ENCODE measurements around the gene TMED6. TPM values are rescaled to one million over a fixed set of nuclear protein-coding genes. Genes with fewer than 3 reads are reported as not detected.
"Not testable (repeated sequence)": the region's sequence is repeated elsewhere in the genome, so short reads cannot be mapped to it uniquely, and the experiment has no call there.

Gene TMED6
- total and polyA plus RNA-seq, 4 donors, result 0.24 to 0.95 (median 0.49) TPM

GRCh38 chr16:69366431-69366830 is 14.8 kb upstream of the TMED6 start:
- peaks cover 37 to 47% (median 44%) of the 10 kb centered on the region in 4 donors for H3K36me3 ChIP-seq (ENCODE audit: control insufficient read depth in 4 of 4, insufficient read depth in 4 of 4, low read length in 4 of 4)
- no peaks in the 10 kb centered on the region for H3K27me3 ChIP-seq (ENCODE audit: control insufficient read depth in 3 of 3, insufficient read depth in 3 of 3, low read length in 2 of 3)
- H3K9ac ChIP-seq (ENCODE audit: insufficient read depth in 1 of 2, low read length in 2 of 2), result no peak overlapping the region
- H3K27ac ChIP-seq (ENCODE audit: low read depth in 1 of 2, low read length in 1 of 2), result no peak overlapping the region
- TF ChIP-seq CTCF (IDR thresholded peaks at IDR 0.05; ENCODE audit: control extremely low read depth, extremely low read depth), result no peak
- peaks cover 0 to 3% (median 0%) of the 10 kb centered on the region in 5 donors for H3K4me1 ChIP-seq (ENCODE audit: control insufficient read depth in 5 of 5, insufficient read depth in 5 of 5, low read length in 5 of 5)
- ATAC-seq (ENCODE audit: insufficient read depth, low FRiP score) (no peak), DNase-seq (no peak)
- H3K4me3 ChIP-seq, result no peak overlapping the region
- H3K9me3 ChIP-seq (ENCODE audit: control insufficient read depth in 4 of 4, insufficient read depth in 3 of 4, low read length in 3 of 4), result no peaks in the 10 kb centered on the region
- WGBS, 2 donors, result 92 to 97% methylated on average over 7 of the region's 7 CpGs

- H3K9me3 ChIP-seq (ENCODE audit: control insufficient read depth in 4 of 4, insufficient read depth in 3 of 4, low read length in 3 of 4), result no peaks in the 10 kb centered on the region
- WGBS, 2 donors, result 90 to 92% methylated on average over 2 of the region's 2 CpGs
- ATAC-seq (ENCODE audit: insufficient read depth, low FRiP score), result no peak
- peaks cover 37 to 47% (median 44%) of the 10 kb centered on the region in 4 donors for H3K36me3 ChIP-seq (ENCODE audit: control insufficient read depth in 4 of 4, insufficient read depth in 4 of 4, low read length in 4 of 4)
- H3K9ac ChIP-seq (ENCODE audit: insufficient read depth in 1 of 2, low read length in 2 of 2), result no peak overlapping the region
- DNase-seq, result no peak
- H3K27ac ChIP-seq (ENCODE audit: low read depth in 1 of 2, low read length in 1 of 2), result no peak overlapping the region
- no peak overlapping the region for H3K4me3 ChIP-seq
- H3K27me3 ChIP-seq (ENCODE audit: control insufficient read depth in 3 of 3, insufficient read depth in 3 of 3, low read length in 2 of 3), result no peaks in the 10 kb centered on the region
- TF ChIP-seq CTCF (IDR thresholded peaks at IDR 0.05; ENCODE audit: control extremely low read depth, extremely low read depth), result no peak
- peaks cover 0 to 3% (median 0%) of the 10 kb centered on the region in 5 donors for H3K4me1 ChIP-seq (ENCODE audit: control insufficient read depth in 5 of 5, insufficient read depth in 5 of 5, low read length in 5 of 5)
Measured at GRCh38 chr16:69365901-69366300, 14.3 kb upstream of the TMED6 start.

- Histone ChIP-seq H3K27me3 (ENCODE audit: control insufficient read depth in 3 of 3, insufficient read depth in 3 of 3, low read length in 2 of 3) (no peaks in the 10 kb centered on the region), H3K9ac (ENCODE audit: insufficient read depth in 1 of 2, low read length in 2 of 2) (no peak overlapping the region), H3K36me3 (ENCODE audit: control insufficient read depth in 4 of 4, insufficient read depth in 4 of 4, low read length in 4 of 4) (peaks cover 29 to 39% (median 34%) of the 10 kb centered on the region in 4 donors), H3K9me3 (ENCODE audit: control insufficient read depth in 4 of 4, insufficient read depth in 3 of 4, low read length in 3 of 4) (no peaks in the 10 kb centered on the region), H3K4me3 (no peak overlapping the region), H3K27ac (ENCODE audit: low read depth in 1 of 2, low read length in 1 of 2) (no peak overlapping the region), H3K4me1 (ENCODE audit: control insufficient read depth in 5 of 5, insufficient read depth in 5 of 5, low read length in 5 of 5) (peaks cover 0 to 3% (median 0%) of the 10 kb centered on the region in 5 donors)
- no peak for ATAC-seq (ENCODE audit: insufficient read depth, low FRiP score)
- no peak for DNase-seq
- TF ChIP-seq CTCF (IDR thresholded peaks at IDR 0.05; ENCODE audit: control extremely low read depth, extremely low read depth), result no peak
- WGBS, 2 donors, result 96% methylated on average over 2 of the region's 2 CpGs
Measured at GRCh38 chr16:69364088-69364487, 12.5 kb upstream of the TMED6 start.

GRCh38 chr16:69363281-69363717 is 11.7 kb upstream of the TMED6 start:
- H3K27me3 ChIP-seq (ENCODE audit: control insufficient read depth in 3 of 3, insufficient read depth in 3 of 3, low read length in 2 of 3), result no peaks in the 10 kb centered on the region
- no peak overlapping the region for H3K9ac ChIP-seq (ENCODE audit: insufficient read depth in 1 of 2, low read length in 2 of 2)
- H3K36me3 ChIP-seq (ENCODE audit: control insufficient read depth in 4 of 4, insufficient read depth in 4 of 4, low read length in 4 of 4), result peaks cover 26 to 36% (median 31%) of the 10 kb centered on the region in 4 donors
- no peak overlapping the region for H3K4me3 ChIP-seq
- TF ChIP-seq CTCF (IDR thresholded peaks at IDR 0.05; ENCODE audit: control extremely low read depth, extremely low read depth), result no peak
- DNase-seq, result no peak
- H3K27ac ChIP-seq (ENCODE audit: low read depth in 1 of 2, low read length in 1 of 2), result no peak overlapping the region
- 77 to 91% methylated on average over 5 of the region's 5 CpGs for WGBS, 2 donors
- no peaks in the 10 kb centered on the region for H3K9me3 ChIP-seq (ENCODE audit: control insufficient read depth in 4 of 4, insufficient read depth in 3 of 4, low read length in 3 of 4)
- peaks cover 0 to 3% (median 0%) of the 10 kb centered on the region in 5 donors for H3K4me1 ChIP-seq (ENCODE audit: control insufficient read depth in 5 of 5, insufficient read depth in 5 of 5, low read length in 5 of 5)
- peak; percentile 69 for ATAC-seq (ENCODE audit: insufficient read depth, low FRiP score)

GRCh38 chr16:69360070-69360469 is 8.5 kb upstream of the TMED6 start:
- H3K4me1 ChIP-seq (ENCODE audit: control insufficient read depth in 5 of 5, insufficient read depth in 5 of 5, low read length in 5 of 5); H3K4me3 ChIP-seq; DNase-seq; H3K9ac ChIP-seq (ENCODE audit: insufficient read depth in 1 of 2, low read length in 2 of 2); ATAC-seq (ENCODE audit: insufficient read depth, low FRiP score); H3K27ac ChIP-seq (ENCODE audit: low read depth in 1 of 2, low read length in 1 of 2); H3K9me3 ChIP-seq (ENCODE audit: control insufficient read depth in 4 of 4, insufficient read depth in 3 of 4, low read length in 3 of 4); H3K27me3 ChIP-seq (ENCODE audit: control insufficient read depth in 3 of 3, insufficient read depth in 3 of 3, low read length in 2 of 3): not testable (repeated sequence)
- 86 to 99% methylated on average over 9 of the region's 9 CpGs for WGBS, 2 donors
- peaks cover 10 to 24% (median 16%) of the 10 kb centered on the region in 4 donors for H3K36me3 ChIP-seq (ENCODE audit: control insufficient read depth in 4 of 4, insufficient read depth in 4 of 4, low read length in 4 of 4)

Data from lung (tissue), 12 donors.